GM12891 (cell line): Measurements from ENCODE around the gene COL17A1.

ENCODE experiments used
- POLR2AphosphoS5 ChIP-seq: IDR thresholded peaks from 2 replicates; pipeline ENCODE4 v1.6.1; 2011; ENCODE audit warnings: low read depth, low read length, control low read depth
- TAF1 ChIP-seq: IDR thresholded peaks from 2 replicates; pipeline ENCODE4 v1.6.1; 2011; ENCODE audit warnings: low read depth, low read length, control low read depth

GRCh38 chr10:104013489-104013888, 72.2 kb downstream of the COL17A1 start:
- TF ChIP-seq POLR2AphosphoS5 (no peak), TAF1 (no peak)
